ENCODE results near the gene PPFIA4.
"Not testable (repeated sequence)": the region's sequence is repeated elsewhere in the genome, so short reads cannot be mapped to it uniquely, and the experiment has no call there.

PPFIA4 gene

DNA sequence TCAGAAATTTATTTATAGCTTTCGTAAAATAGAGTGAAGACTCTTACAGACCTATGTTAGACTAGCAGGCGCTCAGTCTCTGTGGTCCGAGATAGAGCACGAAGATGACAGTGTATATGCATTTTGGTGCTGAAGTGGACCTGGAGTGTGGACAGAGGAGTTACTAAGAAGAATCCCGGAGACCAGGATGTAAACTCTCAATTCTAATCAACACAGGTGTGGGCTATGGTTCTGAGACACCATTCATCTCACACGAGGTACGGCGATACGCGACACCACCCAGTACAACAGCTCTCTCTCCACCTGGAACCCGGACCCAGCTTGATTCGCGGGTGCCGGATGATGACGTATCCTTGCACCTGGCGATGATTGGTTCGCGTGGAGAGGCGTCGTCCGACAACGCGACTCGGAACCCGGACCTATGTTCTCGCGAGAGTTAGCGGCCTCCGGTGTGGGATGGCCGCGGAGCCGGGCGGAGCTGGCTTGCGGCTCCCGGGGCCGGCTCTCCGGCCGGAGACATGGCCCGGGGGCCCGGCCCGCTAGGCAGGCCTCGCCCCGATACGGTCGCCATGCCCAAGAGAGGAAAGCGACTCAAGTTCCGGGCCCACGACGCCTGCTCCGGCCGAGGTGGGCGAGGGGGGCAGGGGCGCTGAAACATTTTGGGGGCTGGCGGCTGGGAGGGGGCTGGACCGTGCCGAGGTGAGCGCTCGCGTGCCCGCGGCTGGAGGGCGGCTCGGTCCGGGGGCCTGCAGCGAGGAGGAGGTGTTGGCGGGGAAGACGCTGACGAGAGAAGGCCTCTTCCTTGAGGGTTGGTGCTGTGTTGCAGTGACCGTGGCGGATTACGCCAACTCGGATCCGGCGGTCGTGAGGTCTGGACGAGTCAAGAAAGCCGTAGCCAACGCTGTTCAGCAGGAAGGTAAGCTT, 19.1 kb upstream of the PPFIA4 start, which contains the start of gene TMEM183A:
TSS of gene TMEM183A (plus strand) at position 427 of the 924 bp plus-strand sequence. CDS start at position 519, 92 bp downstream.
- peak within 1 kb of the TSS; percentile 94 for H3K27ac ChIP-seq
- H3K36me3 ChIP-seq: peaks cover 28% of the 10 kb centered on the region
- peak within 1 kb of the TSS; percentile 75 to 99 for H3K4me3 ChIP-seq (ENCODE audit: low read depth in 1 of 2, low read length in 1 of 2)
- no peaks in the 10 kb centered on the region for H3K9me3 ChIP-seq
- no peaks in the 10 kb centered on the region for H3K27me3 ChIP-seq
- no peak for TF ChIP-seq CTCF (IDR thresholded peaks at IDR 0.05)
- H3K4me1 ChIP-seq (ENCODE audit: control insufficient read depth in 1 of 2, insufficient read depth in 1 of 2, low read depth in 1 of 2, low read length in 1 of 2): peaks cover 18 to 25% of the 10 kb centered on the region in 2 experiments

- TF ChIP-seq CTCF (IDR thresholded peaks at IDR 0.05): no peak
- Histone ChIP-seq H3K9me3 (no peaks in the 10 kb centered on the region), H3K4me3 (ENCODE audit: low read depth in 1 of 2, low read length in 1 of 2) (no peak overlapping the region), H3K27me3 (no peaks in the 10 kb centered on the region), H3K36me3 (peaks cover 45% of the 10 kb centered on the region), H3K4me1 (ENCODE audit: control insufficient read depth in 1 of 2, insufficient read depth in 1 of 2, low read depth in 1 of 2, low read length in 1 of 2) (peaks cover 18 to 25% of the 10 kb centered on the region in 2 experiments), H3K27ac (no peak overlapping the region)
Measured at GRCh38 chr1:203009185-203009584, 17.1 kb upstream of the PPFIA4 start.

DNA sequence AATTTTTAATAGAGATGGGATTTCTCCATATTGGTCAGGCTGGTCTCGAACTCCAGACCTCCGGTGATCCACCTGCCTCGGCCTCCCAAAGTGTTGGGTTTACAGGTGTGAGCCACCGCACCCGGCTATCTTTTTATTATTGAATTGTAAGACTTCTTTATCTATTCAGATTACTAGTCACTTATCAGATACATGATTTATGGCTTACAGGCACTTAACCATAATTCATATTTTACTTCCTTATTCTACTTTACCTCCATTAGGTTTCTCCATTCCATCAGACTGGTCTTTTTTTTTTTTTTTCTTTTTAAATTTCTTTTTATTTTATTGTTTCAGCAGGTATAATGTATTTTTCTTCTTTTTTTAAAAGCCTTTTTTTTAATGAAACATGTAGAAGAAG, 14.7 kb upstream of the PPFIA4 start:
- H3K36me3 ChIP-seq: peaks cover 69% of the 10 kb centered on the region
- no peaks in the 10 kb centered on the region for H3K27me3 ChIP-seq
- H3K27ac ChIP-seq: no peak overlapping the region
- TF ChIP-seq CTCF (IDR thresholded peaks at IDR 0.05): no peak
- H3K9me3 ChIP-seq: no peaks in the 10 kb centered on the region
- H3K4me3 ChIP-seq (ENCODE audit: low read depth in 1 of 2, low read length in 1 of 2): no peak overlapping the region
- H3K4me1 ChIP-seq (ENCODE audit: control insufficient read depth in 1 of 2, insufficient read depth in 1 of 2, low read depth in 1 of 2, low read length in 1 of 2): peaks cover 9 to 16% of the 10 kb centered on the region in 2 experiments

GRCh38 chr1:203017061-203017460, 9.2 kb upstream of the PPFIA4 start:
- H3K27me3 ChIP-seq: no peaks in the 10 kb centered on the region
- peaks cover 97% of the 10 kb centered on the region for H3K36me3 ChIP-seq
- TF ChIP-seq CTCF (IDR thresholded peaks at IDR 0.05): no peak
- no peak overlapping the region for H3K27ac ChIP-seq
- no peaks in the 10 kb centered on the region for H3K9me3 ChIP-seq
- H3K4me3 ChIP-seq (ENCODE audit: low read depth in 1 of 2, low read length in 1 of 2): no peak overlapping the region
- H3K4me1 ChIP-seq (ENCODE audit: control insufficient read depth in 1 of 2, insufficient read depth in 1 of 2, low read depth in 1 of 2, low read length in 1 of 2): no peaks in the 10 kb centered on the region

GRCh38 chr1:203017692-203018091, 8.6 kb upstream of the PPFIA4 start:
- Histone ChIP-seq H3K27me3 (no peaks in the 10 kb centered on the region), H3K27ac (no peak overlapping the region), H3K36me3 (peaks cover 98% of the 10 kb centered on the region), H3K4me3 (ENCODE audit: low read depth in 1 of 2, low read length in 1 of 2) (no peak overlapping the region), H3K4me1 (ENCODE audit: control insufficient read depth in 1 of 2, insufficient read depth in 1 of 2, low read depth in 1 of 2, low read length in 1 of 2) (no peaks in the 10 kb centered on the region), H3K9me3 (no peaks in the 10 kb centered on the region)
- TF ChIP-seq CTCF (IDR thresholded peaks at IDR 0.05): no peak

- peaks cover 17% of the 10 kb centered on the region for H3K27me3 ChIP-seq
- H3K4me1 ChIP-seq (ENCODE audit: control insufficient read depth in 1 of 2, insufficient read depth in 1 of 2, low read depth in 1 of 2, low read length in 1 of 2): peaks cover 6 to 17% of the 10 kb centered on the region in 2 experiments
- H3K36me3 ChIP-seq: peaks cover 64% of the 10 kb centered on the region
- not testable (repeated sequence) for H3K9me3 ChIP-seq; H3K27ac ChIP-seq; H3K4me3 ChIP-seq (ENCODE audit: low read depth in 1 of 2, low read length in 1 of 2)
Measured at GRCh38 chr1:203022855-203023254, 3.4 kb upstream of the PPFIA4 start.

Data from neutrophil (primary cell).